Measurements from ENCODE around the gene SPATS2. TPM values are rescaled to one million over a fixed set of nuclear protein-coding genes. Genes with fewer than 3 reads are reported as not detected.
A peak's percentile ranks its signal among the peaks of the same experiment; 100 is the strongest.

SPATS2 gene
- total RNA-seq, 1 donor from 2014 or later, result 29.9 TPM

DNA sequence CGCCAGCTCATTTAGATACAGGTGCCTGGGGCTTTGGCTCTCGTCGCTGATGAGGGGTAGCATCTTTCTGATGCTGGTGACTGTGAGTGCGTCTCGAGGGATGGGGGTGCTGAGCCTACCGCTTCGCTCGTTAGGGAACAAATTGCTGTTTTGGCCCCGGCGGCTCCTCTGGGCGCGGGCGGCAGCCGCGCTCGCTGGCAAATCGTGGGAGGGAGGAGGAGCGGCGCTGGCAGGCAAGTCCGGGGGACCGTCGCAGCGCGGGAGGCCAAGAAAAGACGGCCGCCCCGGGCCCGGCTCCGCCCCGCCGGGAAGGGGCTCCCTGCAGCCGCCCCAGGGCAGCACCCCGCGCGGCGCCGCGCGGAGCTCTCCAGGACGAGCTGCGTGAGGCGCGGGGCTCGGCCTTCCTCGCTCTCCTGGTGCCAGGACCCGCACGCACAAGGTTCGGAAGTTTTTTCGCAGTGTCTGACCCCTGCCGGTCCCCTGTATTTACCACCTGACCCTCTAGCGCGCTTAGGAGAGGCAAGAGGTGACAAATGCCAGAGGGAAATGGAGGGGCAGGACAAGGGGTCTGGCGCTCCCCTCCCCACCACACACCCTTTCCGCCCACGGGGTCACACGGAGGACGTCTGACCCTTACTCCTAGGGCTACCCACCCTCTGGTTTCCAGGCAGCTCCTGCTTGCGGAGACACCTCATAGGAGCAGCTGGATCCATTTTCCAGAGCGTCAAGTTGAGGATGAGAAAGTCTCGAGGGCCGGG lies 170.7 kb downstream of the SPATS2 start:
- peak overlapping the region; percentile 40 for H3K4me3 ChIP-seq (ENCODE audit: low read depth, low read length)
- DNase-seq (ENCODE audit: low read depth), result no peak
- TF ChIP-seq, protein P1, sequence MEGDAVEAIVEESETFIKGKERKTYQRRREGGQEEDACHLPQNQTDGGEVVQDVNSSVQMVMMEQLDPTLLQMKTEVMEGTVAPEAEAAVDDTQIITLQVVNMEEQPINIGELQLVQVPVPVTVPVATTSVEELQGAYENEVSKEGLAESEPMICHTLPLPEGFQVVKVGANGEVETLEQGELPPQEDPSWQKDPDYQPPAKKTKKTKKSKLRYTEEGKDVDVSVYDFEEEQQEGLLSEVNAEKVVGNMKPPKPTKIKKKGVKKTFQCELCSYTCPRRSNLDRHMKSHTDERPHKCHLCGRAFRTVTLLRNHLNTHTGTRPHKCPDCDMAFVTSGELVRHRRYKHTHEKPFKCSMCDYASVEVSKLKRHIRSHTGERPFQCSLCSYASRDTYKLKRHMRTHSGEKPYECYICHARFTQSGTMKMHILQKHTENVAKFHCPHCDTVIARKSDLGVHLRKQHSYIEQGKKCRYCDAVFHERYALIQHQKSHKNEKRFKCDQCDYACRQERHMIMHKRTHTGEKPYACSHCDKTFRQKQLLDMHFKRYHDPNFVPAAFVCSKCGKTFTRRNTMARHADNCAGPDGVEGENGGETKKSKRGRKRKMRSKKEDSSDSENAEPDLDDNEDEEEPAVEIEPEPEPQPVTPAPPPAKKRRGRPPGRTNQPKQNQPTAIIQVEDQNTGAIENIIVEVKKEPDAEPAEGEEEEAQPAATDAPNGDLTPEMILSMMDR (conservative IDR thresholded peaks at IDR 0.05; ENCODE audit: low read depth, low read length), result peak; percentile 12

DNA sequence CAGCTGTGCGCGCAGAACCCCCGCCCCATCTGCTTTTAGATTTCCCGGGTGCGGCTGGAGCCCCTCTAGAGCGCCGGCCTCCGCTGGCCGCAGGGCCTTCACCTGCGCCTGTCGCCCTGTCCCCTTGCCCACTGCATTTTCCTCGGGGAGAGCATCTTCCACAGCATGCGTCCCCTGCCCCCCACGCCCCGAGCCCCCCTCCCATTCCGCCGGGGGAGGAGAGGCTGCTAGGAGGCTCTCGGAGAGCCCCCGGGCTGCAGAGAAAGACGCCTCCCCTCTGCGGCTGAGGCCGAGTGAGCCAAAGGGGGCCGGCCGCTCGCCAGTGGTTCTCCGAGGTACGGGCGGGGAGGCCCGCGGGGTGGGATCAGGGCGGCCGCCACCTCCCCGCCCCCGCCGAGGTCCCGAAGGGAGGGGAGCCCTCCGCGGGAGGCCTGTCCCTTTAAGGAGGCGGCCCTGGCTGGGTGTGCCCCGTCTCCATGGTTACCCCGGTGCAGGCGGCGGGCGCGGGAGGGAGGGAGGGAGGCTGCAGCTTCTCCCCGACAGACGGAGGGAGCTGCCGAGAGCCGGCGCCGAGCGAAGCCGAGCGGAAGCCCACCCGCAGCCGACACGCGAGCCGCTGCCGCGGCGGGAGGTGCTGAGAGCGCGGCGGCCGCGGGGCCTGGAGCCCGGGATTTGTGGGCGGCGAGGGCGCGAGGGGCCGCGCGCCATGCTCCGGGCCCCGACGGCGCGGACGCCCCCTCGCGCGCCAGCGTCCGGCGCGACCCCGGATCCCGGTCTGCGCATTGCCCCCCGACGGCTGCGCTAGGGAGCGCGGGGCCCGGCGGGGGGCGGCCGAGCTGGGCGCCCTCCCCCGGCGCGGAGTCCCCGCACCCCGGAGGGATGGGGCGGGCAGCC lies 171.5 kb downstream of the SPATS2 start, which contains the start of gene KCNH3:
Gene KCNH3, plus strand, starts transcription at position 521 of the 894 bp plus-strand sequence. CDS start 387 bp downstream, outside the sequence.
- no peak for DNase-seq (ENCODE audit: low read depth)

DNA sequence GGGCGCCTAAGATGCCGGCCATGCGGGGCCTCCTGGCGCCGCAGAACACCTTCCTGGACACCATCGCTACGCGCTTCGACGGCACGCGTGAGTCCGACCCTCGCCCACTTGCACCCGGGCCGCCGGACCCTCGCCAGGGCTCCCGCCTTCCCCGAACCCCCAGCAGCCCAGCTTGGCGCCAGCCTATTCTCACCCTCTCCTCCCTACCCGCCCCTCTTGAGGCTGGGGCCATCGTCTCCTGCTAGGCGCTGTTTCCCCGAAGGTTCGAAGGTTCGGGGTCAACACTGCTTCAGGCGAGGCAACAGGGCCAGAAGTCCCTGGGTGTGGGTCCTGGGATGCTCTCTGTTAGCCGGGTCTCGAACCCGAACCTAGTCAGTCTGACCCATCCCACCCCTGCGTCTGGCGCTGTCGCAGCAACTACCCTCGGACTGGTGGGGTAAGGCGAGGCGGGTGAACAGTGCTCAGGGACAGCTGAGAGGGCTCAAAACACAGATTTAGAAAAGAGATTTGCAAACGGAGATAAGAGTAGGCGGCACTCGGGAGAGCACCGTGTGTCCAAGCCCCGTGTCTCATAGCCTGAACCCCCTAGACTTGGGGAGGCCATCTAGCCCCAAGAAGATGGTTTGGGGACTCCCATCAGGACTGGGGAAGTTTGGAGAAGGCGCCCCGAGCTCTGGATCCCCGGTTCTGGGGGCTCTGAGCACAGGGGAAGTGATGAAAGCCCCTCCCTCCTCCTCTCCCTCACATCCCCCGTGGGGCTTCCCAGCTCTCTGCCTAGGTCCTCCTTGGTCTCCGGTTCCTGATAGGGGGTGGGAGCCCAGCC lies 172.4 kb downstream of the SPATS2 start:
- DNase-seq (ENCODE audit: low read depth), result no peak
- TF ChIP-seq, protein P1 (conservative IDR thresholded peaks at IDR 0.05; ENCODE audit: low read depth, low read length), result no peak
- no peak overlapping the region for H3K4me3 ChIP-seq (ENCODE audit: low read depth, low read length)

More for the DNA sequence above, 171.5 kb downstream of the SPATS2 start, which contains the start of gene KCNH3:
- TF ChIP-seq, protein P1 (conservative IDR thresholded peaks at IDR 0.05; ENCODE audit: low read depth, low read length), result no peak
- peak within 1 kb of the TSS; percentile 40 for H3K4me3 ChIP-seq (ENCODE audit: low read depth, low read length)

DNA sequence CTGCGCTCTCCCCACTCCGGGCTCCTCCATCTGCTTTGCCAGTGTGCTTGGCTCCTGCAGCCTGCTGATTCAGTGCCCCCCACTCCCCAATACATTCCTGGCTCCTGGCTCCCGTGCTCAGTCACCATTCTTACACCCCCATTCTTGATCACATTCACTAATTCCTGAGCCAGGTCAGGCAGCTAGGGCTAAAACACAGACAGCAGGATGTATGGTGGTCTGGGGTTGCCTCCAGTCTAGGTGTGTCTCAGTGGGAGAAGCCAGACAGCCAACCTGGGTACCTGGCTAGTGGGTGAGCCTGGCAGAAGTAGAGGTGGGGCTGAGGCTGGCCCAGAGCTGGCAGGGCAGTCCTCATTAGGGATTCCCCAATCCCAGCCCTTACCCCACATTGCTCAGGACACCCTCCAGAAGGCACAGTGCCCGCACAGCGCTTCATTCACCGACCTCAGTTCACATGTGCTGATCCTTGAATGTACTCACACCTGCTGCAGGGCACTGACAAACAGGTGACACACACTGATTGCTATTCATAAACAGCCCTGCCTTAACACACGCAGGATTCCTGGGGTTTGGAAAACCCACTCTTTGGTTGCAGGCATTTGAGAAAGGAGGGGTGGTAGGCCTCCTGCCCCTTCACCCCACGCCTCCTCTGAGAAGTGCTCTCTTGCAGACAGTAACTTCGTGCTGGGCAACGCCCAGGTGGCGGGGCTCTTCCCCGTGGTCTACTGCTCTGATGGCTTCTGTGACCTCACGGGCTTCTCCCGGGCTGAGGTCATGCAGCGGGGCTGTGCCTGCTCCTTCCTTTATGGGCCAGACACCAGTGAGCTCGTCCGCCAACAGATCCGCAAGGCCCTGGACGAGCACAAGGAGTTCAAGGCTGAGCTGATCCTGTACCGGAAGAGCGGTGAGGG lies 173.2 kb downstream of the SPATS2 start:
- TF ChIP-seq, protein P1 (conservative IDR thresholded peaks at IDR 0.05; ENCODE audit: low read depth, low read length), result no peak
- no peak for DNase-seq (ENCODE audit: low read depth)
- no peak overlapping the region for H3K4me3 ChIP-seq (ENCODE audit: low read depth, low read length)

DNA sequence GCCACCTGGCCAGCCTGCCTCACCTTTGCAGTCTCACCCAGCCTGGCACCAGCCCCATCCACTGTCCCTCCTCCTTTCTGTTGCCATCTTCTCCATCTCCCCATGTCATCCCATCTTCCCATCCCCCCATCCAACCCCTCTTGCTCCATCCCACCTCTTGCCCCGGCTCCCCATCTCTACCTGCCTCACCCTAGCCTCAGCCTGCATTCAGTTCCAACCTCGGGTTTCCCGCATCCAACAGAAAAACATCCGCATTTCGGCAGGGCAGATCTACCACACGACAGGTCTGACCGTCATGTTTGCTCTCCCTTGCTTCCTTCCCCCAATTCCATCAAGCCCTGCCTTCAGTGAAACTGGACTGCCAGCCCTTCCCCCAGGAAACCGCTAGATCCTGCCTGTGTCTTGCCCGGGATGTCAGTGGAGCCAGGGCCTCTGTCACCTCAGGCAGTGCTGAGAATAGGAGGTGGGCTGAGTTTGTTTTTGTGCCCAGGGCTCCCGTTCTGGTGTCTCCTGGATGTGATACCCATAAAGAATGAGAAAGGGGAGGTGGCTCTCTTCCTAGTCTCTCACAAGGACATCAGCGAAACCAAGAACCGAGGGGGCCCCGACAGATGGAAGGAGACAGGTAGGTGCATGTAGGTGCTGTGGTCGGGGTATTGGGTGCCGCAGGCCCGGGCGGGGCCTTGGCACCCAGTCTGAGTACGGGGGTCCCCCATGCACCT lies 174.0 kb downstream of the SPATS2 start:
- TF ChIP-seq, protein P1 (conservative IDR thresholded peaks at IDR 0.05; ENCODE audit: low read depth, low read length), result no peak
- no peak for DNase-seq (ENCODE audit: low read depth)
- H3K4me3 ChIP-seq (ENCODE audit: low read depth, low read length), result no peak overlapping the region
